Endothelial cell of umbilical vein (primary cell): ENCODE results near the gene CDK4.

Experiments
- EZH2 ChIP-seq: IDR thresholded peaks from 2 replicates; pipeline ENCODE4 v1.6.1; 2012; ENCODE audit warnings: borderline replicate concordance, low read depth, mild to moderate bottlenecking, moderate library complexity, low read length, inconsistent platforms; ENCODE audit not compliant: severe bottlenecking
- FOS ChIP-seq: IDR thresholded peaks from 2 replicates; pipeline ENCODE4 v1.6.1; 2011; ENCODE audit warnings: mild to moderate bottlenecking, low read length, moderate library complexity, borderline replicate concordance; ENCODE audit not compliant: insufficient read depth
- GATA2 ChIP-seq: IDR thresholded peaks from 2 replicates; pipeline ENCODE4 v1.7.0; 2011; ENCODE audit warnings: low read depth, mild to moderate bottlenecking, moderate library complexity, mixed read lengths, low read length; ENCODE audit not compliant: insufficient read length, insufficient read depth
- POLR2A ChIP-seq: IDR thresholded peaks from 2 replicates; pipeline ENCODE4 v1.6.1; 2012; ENCODE audit warnings: low read depth, mild to moderate bottlenecking, control low read depth, low read length
- POLR2AphosphoS5 ChIP-seq: IDR thresholded peaks from 2 replicates; pipeline ENCODE4 v1.6.1; 2012; ENCODE audit warnings: low read depth, mild to moderate bottlenecking, control low read depth, low read length, moderate library complexity; ENCODE audit not compliant: insufficient read depth
- TF ChIP-seq, protein P1 (sequence below), 2 donors: IDR thresholded peaks; 1 replicate in 1 of 2; 2 replicates in 1 of 2; pipeline ENCODE4 v1.5.1; 2011; ENCODE audit warnings: low read length in 2 of 2, mild to moderate bottlenecking in 2 of 2, moderate library complexity in 2 of 2, control low read depth in 1 of 2, inconsistent platforms in 1 of 2, low read depth in 1 of 2; ENCODE audit not compliant: insufficient read depth in 1 of 2; ENCODE audit errors: extremely low read depth in 1 of 2
- TF ChIP-seq, protein P2 (sequence below): IDR thresholded peaks from 2 replicates; pipeline ENCODE4 v1.6.1; 2011; ENCODE audit not compliant: insufficient read depth, insufficient read length

DNA sequence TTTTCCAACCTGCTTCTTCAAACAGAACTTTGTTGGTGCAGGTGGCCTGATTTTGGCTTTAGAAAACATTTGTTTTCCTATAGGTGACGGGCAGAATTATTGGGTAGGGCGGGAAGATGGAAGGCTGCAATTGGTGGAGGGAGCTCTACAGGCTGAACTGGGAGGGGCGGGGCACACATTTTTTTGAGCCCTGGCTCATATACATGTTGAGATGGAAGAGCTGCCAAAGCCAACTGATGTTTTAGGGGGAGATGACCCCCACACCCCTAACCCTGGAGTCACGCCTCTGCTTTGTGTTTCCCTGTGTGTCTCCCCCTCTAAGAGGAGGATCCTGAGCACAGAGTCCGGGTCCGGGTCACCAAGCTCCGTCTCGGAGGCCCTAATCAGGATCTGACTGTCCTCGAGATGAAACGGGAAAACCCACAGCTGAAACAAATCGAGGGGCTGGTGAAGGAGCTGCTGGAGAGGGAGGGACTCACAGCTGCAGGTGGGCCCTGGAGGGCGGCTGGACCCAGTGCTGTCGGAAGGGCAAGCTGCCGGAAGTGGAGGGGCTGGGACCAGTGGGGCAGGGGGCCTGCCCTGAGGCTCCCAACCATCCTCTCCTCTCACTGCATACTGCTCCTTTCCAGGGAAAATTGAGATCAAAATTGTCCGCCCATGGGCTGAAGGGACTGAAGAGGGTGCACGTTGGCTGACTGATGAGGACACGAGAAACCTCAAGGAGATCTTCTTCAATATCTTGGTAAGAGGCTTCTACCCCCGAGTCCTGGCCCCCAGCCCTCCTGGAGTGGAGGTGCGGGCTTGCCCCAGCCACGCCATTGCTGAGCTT, 32.1 kb downstream of the CDK4 start:
- no peak for TF ChIP-seq POLR2A
- TF ChIP-seq, protein P1, sequence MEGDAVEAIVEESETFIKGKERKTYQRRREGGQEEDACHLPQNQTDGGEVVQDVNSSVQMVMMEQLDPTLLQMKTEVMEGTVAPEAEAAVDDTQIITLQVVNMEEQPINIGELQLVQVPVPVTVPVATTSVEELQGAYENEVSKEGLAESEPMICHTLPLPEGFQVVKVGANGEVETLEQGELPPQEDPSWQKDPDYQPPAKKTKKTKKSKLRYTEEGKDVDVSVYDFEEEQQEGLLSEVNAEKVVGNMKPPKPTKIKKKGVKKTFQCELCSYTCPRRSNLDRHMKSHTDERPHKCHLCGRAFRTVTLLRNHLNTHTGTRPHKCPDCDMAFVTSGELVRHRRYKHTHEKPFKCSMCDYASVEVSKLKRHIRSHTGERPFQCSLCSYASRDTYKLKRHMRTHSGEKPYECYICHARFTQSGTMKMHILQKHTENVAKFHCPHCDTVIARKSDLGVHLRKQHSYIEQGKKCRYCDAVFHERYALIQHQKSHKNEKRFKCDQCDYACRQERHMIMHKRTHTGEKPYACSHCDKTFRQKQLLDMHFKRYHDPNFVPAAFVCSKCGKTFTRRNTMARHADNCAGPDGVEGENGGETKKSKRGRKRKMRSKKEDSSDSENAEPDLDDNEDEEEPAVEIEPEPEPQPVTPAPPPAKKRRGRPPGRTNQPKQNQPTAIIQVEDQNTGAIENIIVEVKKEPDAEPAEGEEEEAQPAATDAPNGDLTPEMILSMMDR (IDR thresholded peaks at IDR 0.05; ENCODE audit: extremely low read depth in 1 of 2, insufficient read depth in 1 of 2, low read depth in 1 of 2, low read length in 2 of 2) = no peak
- TF ChIP-seq, protein P2, sequence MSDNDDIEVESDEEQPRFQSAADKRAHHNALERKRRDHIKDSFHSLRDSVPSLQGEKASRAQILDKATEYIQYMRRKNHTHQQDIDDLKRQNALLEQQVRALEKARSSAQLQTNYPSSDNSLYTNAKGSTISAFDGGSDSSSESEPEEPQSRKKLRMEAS = no peak
- no peak for TF ChIP-seq EZH2
- no peak for TF ChIP-seq POLR2AphosphoS5
- no peak for TF ChIP-seq GATA2
- TF ChIP-seq FOS = no peak
